Skin epidermis (tissue), 12 donors: ENCODE data around the gene HECTD1.

Source experiments
- H3K27ac ChIP-seq, 21 experiments: fragments of 200-600 bp; sonication (generic) in 11 of 21; one replicate each; pipeline ENCODE4 v1.5.0; 2020; ENCODE audit warnings: mild to moderate bottlenecking in 3 of 21, inconsistent platforms in 2 of 21, moderate library complexity in 2 of 21
- H3K4me3 ChIP-seq, 7 experiments: fragments of 200-600 bp; sonication (generic) in 2 of 7; one replicate each; pipeline ENCODE4 v1.5.0; 2020; ENCODE audit warnings: inconsistent platforms in 2 of 7, mild to moderate bottlenecking in 2 of 7, moderate library complexity in 1 of 7

Gene HECTD1

DNA sequence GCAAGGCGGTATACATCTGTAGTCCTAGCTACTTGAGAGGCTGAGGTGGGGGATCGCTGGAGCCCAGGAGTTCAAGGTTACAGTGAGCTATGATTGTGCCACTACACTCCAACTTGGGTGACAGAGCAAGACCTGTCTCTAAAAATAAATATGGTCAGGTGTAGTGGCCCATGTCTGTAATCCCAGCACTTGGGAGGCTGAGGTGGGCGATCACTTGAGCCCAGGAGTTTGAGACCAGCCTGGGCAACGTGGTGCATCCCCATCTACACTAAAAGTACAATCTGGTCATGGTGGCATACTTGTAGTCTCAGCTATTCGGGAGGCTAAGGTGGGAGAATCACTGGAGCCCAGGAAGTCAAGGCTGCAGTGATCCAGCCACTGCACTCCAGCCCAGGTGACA, 40.6 kb downstream of the HECTD1 start:
- Histone ChIP-seq H3K4me3 (no peak overlapping the region), H3K27ac (peak overlapping the region in 1 of 21 experiments; percentile 8)

- H3K27ac ChIP-seq, result peak overlapping the region in 10 of 21 experiments; percentile 1 to 64 (median 17)
Observed at GRCh38 chr14:31166271-31166561, 41.4 kb downstream of the HECTD1 start.

DNA sequence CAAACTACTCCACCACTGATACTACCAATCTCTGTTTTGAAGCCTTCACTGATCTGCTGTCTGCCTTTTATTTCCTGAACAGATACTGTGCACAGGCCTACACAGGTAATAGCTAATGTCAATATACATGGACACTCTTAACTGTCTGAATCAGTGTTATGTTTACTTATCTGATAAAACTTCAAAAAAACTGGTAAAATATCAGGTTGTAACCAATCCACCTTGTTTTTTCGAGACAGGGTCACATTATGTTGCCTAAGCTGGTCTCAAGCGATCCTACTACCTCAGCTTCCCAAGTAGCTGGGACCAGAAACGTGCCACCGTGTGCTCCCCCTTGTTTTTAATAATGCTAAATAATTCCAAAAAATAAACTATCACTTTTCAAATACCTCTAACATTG, 43.5 kb downstream of the HECTD1 start:
- Histone ChIP-seq H3K4me3 (no peak overlapping the region), H3K27ac (no peak overlapping the region)

More at GRCh38 chr14:31166271-31166561, 41.4 kb downstream of the HECTD1 start:
- H3K4me3 ChIP-seq, result no peak overlapping the region

DNA sequence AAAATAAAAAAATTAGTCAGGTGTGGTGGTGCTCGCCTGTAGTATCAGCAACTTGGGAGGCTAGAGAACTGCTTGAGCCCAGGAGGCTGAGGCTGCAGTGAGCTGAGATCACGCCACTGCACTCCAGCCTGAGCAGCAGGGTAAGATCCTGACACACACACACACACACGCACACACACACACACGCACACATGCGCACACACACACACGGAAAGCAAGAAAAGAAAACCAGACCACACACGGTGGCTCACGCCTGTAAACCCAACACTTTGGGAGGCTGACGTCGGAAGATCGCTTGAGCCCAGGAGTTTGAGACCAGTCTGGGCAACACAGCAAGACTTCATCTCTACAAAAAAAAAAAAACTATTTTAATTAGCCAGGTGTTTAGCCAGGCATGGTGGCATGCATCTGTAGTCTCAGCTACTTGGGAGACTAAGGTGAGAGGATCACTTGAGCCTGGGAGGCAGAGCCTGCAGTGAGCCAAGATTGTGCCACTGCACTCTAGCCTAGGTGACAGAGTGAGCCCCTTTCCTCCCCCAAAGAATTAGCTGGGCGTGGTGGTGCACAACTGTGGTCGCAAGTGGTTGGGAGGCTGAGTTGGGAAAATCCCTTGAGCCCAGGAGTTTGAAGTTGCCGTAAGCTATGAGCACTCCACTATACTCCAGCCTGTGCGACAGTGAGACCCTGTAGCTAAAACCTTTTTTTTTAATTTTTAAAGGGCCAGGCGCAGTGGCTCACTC, 44.5 kb downstream of the HECTD1 start:
- Histone ChIP-seq H3K27ac (no peak overlapping the region), H3K4me3 (no peak overlapping the region)

DNA sequence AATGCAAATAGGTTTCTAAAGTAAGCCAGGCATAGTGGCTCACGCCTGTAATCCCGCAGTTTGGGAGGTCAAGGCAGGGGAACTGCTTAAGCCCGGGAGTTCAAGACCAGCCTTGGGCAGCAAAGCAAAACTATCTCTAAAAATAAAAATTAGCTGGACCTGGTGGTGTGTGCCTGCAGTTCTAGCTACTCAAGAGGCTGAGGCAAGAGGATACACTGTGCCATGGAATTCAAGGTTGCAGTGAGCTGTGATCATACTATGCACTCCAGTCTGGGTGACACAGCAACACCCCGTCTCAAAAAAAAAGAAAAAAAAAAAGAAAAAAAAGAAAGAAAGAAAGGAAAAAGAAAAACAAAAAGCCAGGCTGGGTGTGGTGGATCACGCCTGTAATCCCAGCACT, 46.3 kb downstream of the HECTD1 start:
- Histone ChIP-seq H3K4me3 (no peak overlapping the region), H3K27ac (no peak overlapping the region)

DNA sequence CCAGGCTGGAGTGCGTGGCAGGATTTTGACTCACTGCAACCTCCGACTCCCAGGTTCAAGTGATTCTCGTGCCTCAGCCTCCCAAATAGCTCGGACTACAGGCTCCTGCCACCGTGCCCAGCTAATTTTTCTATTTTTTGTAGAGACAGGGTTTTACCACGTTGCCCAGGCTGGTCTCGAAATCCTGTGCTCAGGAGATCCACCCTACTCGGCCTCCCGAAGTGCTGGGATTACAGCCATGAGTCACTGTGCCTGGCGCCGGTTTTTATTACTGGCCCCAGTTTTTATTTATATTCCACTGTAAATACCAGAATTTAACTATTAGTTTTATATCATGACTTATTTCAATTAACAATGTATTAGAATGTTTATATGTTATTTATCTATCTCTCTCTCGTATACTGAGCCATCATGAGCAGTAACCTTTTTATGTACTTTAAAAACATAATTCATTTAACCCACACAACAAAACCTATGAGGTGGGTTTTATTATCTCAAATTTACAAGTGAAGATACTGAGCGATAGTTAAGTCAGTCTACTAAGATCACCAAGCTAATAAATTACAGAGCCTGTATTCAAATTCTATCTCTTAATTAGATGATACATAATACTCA, 47.8 kb downstream of the HECTD1 start:
- H3K27ac ChIP-seq, result no peak overlapping the region
- H3K4me3 ChIP-seq, result no peak overlapping the region

- H3K27ac ChIP-seq, result no peak overlapping the region
Observed at GRCh38 chr14:31154956-31155355, 52.6 kb downstream of the HECTD1 start.

DNA sequence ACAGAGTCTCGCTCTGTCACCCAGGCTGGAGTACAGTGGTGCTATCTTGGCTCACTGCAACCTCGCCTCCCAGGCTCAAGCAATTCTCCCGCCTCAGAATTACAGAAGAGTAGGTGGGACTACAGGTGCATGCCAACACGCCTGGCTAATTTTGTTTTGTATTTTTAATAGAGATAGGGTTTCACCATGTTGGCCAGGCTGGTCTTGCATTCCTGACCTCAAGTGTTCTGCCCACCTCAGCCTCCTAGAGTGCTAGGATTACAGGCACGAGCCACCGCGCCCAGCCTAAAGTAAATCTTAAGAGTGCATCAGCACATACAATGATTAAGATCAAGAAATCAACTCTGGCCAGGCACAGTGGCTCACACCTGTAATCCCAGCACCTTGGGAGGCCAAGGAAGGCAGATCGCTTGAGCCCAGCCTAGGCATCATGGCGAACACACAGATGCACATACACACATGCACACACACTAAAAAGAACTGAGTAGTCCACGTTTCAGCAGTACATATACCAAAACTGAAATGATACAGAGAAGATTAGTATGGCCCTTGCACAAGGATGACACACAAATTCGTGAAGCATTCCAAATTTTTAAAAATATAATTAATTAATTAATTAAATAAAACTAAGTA, 65.0 kb downstream of the HECTD1 start:
- Histone ChIP-seq H3K27ac (no peak overlapping the region), H3K4me3 (no peak overlapping the region)

More at GRCh38 chr14:31154956-31155355, 52.6 kb downstream of the HECTD1 start:
- H3K4me3 ChIP-seq, result no peak overlapping the region

DNA sequence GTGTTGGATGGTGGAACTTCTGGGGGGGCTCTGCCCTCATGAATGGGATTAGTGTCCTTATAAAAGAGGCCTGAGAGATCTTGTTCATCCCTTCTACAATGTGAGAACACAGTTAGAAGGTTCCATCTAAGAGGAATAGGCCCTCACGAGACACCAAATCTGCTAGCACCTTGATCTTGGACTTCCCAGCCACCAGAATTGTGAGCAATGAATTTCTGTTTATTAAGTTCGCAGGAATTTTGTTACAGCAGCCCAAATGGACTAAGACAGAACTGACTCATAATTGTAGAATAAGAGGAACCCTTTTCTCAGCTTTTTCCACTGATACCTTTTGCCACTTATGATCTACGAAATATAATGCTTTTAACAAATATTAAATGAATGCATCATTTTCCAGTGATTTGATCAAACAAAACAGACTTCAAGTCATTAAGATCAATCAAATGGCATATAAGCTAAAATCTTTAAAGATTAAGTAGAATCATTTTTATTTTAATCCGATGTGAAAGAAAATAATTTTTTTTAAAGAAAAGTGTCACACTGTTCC, 68.2 kb downstream of the HECTD1 start:
- Histone ChIP-seq H3K4me3 (no peak overlapping the region), H3K27ac (no peak overlapping the region)

GRCh38 chr14:31138301-31138700, 69.3 kb downstream of the HECTD1 start:
- Histone ChIP-seq H3K4me3 (no peak overlapping the region), H3K27ac (no peak overlapping the region)

GRCh38 chr14:31137214-31137889, 70.2 kb downstream of the HECTD1 start:
- Histone ChIP-seq H3K27ac (no peak overlapping the region), H3K4me3 (no peak overlapping the region)

GRCh38 chr14:31133133-31133532, 74.5 kb downstream of the HECTD1 start:
- Histone ChIP-seq H3K27ac (no peak overlapping the region), H3K4me3 (no peak overlapping the region)

GRCh38 chr14:31128601-31129526, 78.7 kb downstream of the HECTD1 start:
- no peak overlapping the region for H3K4me3 ChIP-seq
- no peak overlapping the region for H3K27ac ChIP-seq

DNA sequence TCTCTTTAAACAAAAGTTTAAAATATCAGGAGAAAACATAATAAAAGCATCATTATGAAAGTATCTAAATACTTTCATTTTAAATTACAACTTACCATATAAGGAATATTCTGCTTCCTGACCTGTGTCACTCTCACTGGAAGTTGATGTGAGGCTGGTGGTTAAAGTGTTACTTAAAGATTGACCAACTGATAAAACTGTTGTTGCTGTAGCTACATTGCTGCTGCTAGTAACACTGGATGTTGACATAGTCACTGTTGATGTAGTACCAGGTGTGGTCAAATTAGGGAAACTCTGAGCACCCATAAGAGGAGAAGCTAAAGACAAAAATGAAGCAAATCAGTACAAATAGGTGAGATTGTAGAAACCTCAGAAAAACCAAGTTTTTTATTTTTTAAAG, 79.9 kb downstream of the HECTD1 start:
- H3K27ac ChIP-seq, result no peak overlapping the region
- H3K4me3 ChIP-seq, result no peak overlapping the region

GRCh38 chr14:31126680-31127079, 80.9 kb downstream of the HECTD1 start:
- Histone ChIP-seq H3K4me3 (no peak overlapping the region), H3K27ac (no peak overlapping the region)

- no peak overlapping the region for H3K27ac ChIP-seq
Observed at GRCh38 chr14:31125231-31125630, 82.4 kb downstream of the HECTD1 start.

DNA sequence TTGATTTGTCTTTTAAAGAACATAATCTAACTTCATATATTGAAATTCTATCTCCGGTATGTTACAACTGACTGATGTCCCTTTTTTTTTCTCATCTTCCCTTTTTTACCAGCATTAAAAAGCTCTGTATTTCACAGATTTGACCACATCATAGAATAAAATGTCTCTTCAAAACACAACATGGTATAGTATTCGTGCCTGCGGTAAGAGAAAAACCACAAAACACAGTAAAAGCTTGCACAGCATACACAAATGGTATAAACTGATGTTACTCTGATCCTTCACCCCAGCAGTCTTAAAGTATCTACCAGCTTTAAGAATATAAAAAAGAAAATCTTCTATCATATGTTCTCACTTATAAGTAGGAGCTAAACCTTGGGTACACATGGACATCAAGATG, 83.4 kb downstream of the HECTD1 start:
- H3K4me3 ChIP-seq, result no peak overlapping the region
- no peak overlapping the region for H3K27ac ChIP-seq

More at GRCh38 chr14:31125231-31125630, 82.4 kb downstream of the HECTD1 start:
- H3K4me3 ChIP-seq, result no peak overlapping the region

- Histone ChIP-seq H3K4me3 (no peak overlapping the region), H3K27ac (no peak overlapping the region)
Observed at GRCh38 chr14:31122921-31123320, 84.7 kb downstream of the HECTD1 start.

GRCh38 chr14:31122098-31122611, 85.4 kb downstream of the HECTD1 start:
- Histone ChIP-seq H3K4me3 (no peak overlapping the region), H3K27ac (no peak overlapping the region)
